Measurements from ENCODE around the gene AGRP.

- TF ChIP-seq CTCF (conservative IDR thresholded peaks at IDR 0.05; ENCODE audit: low read length) (no peak), EZH2phosphoT487 (IDR thresholded peaks at IDR 0.05; ENCODE audit: borderline replicate concordance) (no peak)
These were observed 36.3 kb downstream of the AGRP start for GRCh38 chr16:67446968-67447507.
